Right lobe of liver (tissue), 4 donors: ENCODE measurements around the gene NCOA5.

Source experiments
- CTCF ChIP-seq, 4 donors: fragments of 200-600 bp in 3 of 4; fragments of 450-650 bp in 1 of 4; IDR thresholded peaks; one replicate each; pipeline versions ENCODE4 v1.5.1 to v1.8.0; 2016 to 2022; ENCODE audit warnings: antibody characterized with exemption in 4 of 4, mild to moderate bottlenecking in 2 of 4
- POLR2A ChIP-seq: fragments of 450-650 bp; IDR thresholded peaks from one replicate; pipeline ENCODE4 v1.6.1; 2017; ENCODE audit warnings: antibody characterized with exemption, mild to moderate bottlenecking
- donor health status: DM: no; HTN: no; CAD: no.
- donor health status: DM: no; HTN: no; CAD: no.
- donor health status: DM: no; HTN: yes; CAD: no.

- TF ChIP-seq CTCF (IDR thresholded peaks at IDR 0.05) (no peak), POLR2A (no peak)
Observed at GRCh38 chr20:46020555-46020954, 69.2 kb downstream of the NCOA5 start.
